ENCODE measurements around the gene SCGB1C1.
"Not testable (repeated sequence)": the region's sequence is repeated elsewhere in the genome, so short reads cannot be mapped to it uniquely, and the experiment has no call there.

The SCGB1C1 gene

DNA sequence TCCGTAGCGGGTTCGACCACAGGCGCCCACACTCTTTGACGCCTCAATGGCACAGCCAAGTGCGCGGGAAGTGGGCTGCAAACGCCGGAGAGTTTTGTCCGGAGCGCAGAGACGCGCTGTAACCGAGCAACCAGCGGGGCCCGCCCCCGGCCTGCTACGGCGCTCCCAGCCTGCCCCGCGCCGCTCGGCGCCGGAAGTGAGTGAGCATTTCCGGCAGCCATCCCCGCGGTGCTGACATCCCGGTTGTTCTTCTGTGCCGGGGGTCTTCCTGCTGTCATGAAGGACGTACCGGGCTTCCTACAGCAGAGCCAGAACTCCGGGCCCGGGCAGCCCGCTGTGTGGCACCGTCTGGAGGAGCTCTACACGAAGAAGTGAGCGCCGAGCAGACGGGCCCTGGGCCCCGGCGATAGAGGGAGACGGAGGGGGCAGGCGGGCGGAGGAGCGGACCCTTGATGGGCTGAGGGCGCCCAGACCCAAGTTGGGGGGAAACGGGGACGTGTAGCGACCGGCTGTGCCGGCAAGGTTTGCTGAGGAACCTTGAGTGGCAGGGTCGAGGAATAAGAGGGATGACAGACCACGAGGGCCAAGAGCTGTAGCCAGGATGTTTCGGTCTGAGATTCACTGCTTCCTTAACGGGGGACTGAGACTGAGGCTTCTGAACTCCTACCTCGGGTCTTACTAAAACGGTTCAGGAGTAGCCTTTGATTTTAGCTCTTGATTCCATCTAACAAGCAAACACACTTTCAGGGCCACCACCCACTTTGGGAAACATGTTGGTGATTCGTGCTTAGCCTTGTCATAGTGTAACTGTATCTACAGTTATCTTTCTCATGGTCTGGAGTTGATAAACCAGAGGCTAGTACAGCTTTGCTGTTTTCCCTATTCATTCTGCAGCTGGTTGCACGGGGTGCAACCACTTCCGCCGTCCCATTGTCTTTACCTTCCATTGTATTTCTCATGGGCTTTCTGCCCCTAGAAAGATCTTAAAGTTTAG, 44.2 kb downstream of the SCGB1C1 start, which contains the start of gene PSMD13:
PSMD13 (plus strand) TSS at position 203 of the 994 bp plus-strand sequence; CDS start at position 277, 74 bp downstream.
- peak; percentile 80 for DNase-seq (ENCODE audit: extremely low spot score, insufficient read length, low read depth)
- FAIRE-seq = peak; percentile 89

GRCh38 chr11:238346-238745, 45.5 kb downstream of the SCGB1C1 start:
- DNase-seq (ENCODE audit: extremely low spot score, insufficient read length, low read depth); FAIRE-seq: not testable (repeated sequence)

DNA sequence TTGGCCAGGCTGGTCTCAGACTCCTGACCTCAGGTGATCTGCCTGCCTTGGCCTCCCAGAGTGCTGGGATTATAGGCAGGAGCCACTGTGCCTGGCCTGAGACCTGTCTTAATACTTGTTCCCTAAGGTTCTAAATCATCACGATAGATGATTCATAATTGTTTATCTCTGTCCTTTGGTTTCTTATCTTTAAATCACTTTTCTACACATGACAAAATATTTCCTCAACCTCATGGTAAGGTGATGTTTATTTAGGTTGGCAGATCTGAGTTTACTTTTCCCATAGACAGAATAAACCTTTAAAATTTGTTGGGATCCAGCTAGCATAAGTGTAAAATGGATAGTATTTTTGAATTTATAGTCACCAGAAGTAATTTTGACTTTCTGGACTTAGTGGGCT, 47.4 kb downstream of the SCGB1C1 start:
- no peak for FAIRE-seq
- DNase-seq (ENCODE audit: extremely low spot score, insufficient read length, low read depth) = no peak

DNA sequence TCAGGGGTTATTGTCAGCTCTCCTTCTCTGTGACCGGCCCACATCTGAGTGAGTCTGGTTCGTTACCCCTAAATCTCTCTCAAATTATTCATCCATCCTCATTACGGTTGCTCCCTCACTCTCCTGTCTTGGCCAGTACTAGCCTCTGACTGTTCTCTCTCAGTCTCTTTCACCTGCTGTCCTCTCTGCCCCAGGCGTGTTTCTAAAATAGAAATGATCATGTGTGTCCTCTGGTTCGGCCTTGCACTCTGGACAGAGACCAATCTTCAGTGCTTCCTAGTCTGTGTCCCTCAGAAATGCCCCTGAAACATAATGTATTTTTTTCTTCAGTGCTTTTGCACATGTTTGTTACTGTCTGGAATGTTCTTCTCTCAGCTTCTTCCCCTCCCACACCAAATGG, 48.8 kb downstream of the SCGB1C1 start:
- no peak for FAIRE-seq
- no peak for DNase-seq (ENCODE audit: extremely low spot score, insufficient read length, low read depth)

All from GM18507 (cell line).